Measurements from ENCODE around the gene GPM6B.

DNA sequence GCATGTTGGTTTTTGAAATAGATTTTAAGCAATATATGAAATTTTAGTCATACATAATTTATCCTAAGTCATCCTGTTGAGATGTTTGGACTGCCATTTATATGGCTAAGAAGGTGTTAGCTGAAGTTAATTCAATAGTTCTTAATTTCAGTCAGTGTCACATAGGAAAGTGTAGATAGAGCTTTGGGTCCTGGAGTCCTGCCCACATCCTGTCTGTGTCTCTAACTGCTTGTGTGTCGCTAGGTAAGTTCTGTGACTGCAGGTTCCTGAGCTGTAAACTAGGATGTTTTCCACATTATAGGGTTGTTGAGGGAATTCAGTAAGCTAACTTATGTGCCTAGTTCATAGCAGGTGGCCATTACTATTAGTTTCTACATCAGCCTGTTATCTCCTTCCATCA lies 61.6 kb downstream of the GPM6B start:
- TF ChIP-seq POLR2A (IDR thresholded peaks at IDR 0.05; ENCODE audit: low read depth, low read length) (no peak), POLR2AphosphoS5 (IDR thresholded peaks at IDR 0.05; ENCODE audit: low read depth, low read length) (no peak), TAF1 (IDR thresholded peaks at IDR 0.05; ENCODE audit: borderline replicate concordance, low read depth, low read length) (no peak)
